NOMO-1 treated with DMSO at 0.1 percent for 48 hours (cell line): ENCODE measurements around the gene LRRFIP1.
"Not testable (repeated sequence)": the region's sequence is repeated elsewhere in the genome, so short reads cannot be mapped to it uniquely, and the experiment has no call there.

ENCODE experiments used
- DNase-seq: peaks from one replicate; lab custom pipeline; 2025; ENCODE audit not compliant: unreplicated experiment; lab: John Stamatoyannopoulos, UW

LRRFIP1 gene

DNA sequence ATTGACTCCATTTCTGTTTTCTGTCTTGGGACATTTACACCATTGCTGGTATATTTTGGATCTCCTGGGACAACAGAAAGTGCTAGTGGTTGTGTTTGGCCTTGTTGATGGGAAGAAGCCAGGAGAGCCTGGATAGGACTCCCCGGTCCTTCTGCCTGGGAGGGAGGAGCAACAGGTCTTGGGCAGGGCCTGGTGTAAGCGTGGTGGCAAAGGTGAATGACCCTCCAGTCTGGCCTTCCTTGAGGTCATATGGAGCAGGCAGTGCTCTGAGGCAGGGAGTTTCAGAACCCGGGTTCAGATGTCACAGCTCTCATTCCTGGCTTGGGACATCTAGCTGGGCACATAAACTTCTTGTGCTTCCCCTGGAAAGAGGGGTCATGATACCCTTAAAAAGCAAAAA lies 115.2 kb downstream of the LRRFIP1 start:
- no peak for DNase-seq

DNA sequence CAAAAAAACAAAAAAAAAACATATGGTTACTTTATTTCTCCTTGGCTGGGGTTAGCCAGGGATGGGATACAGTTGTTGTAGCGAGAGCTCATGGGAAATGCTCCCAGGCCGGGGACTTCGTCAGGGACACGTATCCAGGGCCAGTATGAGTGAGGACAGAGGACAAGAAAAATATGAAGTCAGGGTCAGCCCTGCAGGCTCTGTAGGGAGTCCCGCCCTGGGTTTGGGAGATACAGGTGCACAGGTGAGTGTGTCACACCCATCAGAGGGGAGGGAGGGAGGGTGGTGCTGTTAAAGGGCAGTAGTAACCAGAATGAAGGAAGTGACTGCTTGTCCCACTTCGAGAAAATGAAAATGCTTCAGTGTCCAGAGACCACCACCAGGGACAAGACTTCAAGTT lies 115.6 kb downstream of the LRRFIP1 start:
- no peak for DNase-seq

- no peak for DNase-seq
Observed at GRCh38 chr2:237743561-237744269, 116.3 kb downstream of the LRRFIP1 start.

GRCh38 chr2:237744270-237744612 lies 116.9 kb downstream of the LRRFIP1 start:
- DNase-seq, result no peak

DNA sequence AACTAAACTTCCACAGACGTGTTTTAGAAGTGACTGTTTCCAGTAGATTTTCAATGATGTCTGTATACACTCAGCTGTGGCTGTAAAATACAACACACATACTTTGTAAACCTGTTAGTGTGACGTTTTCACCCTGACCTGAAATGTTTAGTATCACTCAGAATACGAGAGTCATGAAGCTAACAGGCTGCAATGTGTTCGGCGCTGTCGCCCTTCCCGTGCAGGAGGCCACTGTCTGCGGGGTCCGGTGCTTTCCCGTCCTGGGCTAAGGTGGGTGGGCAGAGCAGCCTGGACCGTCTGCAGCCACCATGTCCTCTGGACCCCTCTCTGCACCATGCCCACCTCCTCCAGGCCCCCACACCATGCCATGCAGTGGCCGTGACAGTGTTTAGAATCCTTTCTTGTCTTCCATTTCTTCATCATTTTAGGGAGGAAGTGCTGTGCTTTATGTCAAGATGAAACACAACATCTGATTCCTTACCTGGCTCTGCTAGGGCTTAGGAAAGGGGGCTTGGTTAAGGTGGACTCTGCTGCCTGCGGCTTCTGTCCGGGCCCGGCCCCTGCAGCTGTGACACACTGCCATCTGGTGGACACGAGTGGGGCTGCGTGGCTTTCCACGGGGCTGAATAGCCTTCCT lies 117.3 kb downstream of the LRRFIP1 start:
- peak; percentile 32 for DNase-seq

GRCh38 chr2:237745250-237745613 lies 117.8 kb downstream of the LRRFIP1 start:
- no peak for DNase-seq

- DNase-seq, result no peak
Observed at GRCh38 chr2:237746302-237747080, 119.1 kb downstream of the LRRFIP1 start.

GRCh38 chr2:237747189-237747588 lies 119.8 kb downstream of the LRRFIP1 start:
- DNase-seq, result no peak

DNA sequence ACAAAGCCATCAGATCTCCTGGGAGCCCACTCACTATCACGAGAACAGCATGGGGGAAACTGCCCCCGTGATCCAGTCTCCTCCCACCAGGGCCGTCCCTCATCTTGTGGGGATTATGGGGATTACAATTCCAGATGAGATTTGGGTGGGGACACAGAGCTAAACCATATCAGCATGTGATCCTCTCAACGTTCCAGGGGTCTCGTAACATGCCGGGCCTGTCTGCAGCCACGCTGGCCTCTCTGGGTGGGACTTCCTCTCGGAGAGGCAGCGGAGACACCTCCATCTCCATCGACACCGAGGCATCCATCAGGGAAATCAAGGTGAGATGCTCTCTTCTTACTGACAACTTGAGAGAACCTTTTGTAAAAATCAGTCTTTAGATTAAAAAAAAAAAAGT lies 121.6 kb downstream of the LRRFIP1 start:
- DNase-seq, result no peak

GRCh38 chr2:237749961-237750360 lies 122.6 kb downstream of the LRRFIP1 start:
- no peak for DNase-seq

- not testable (repeated sequence) for DNase-seq
Observed at GRCh38 chr2:237750441-237750840, 123.1 kb downstream of the LRRFIP1 start.

- DNase-seq, result no peak
Observed at GRCh38 chr2:237752761-237753165, 125.4 kb downstream of the LRRFIP1 start.

GRCh38 chr2:237754182-237754581 lies 126.8 kb downstream of the LRRFIP1 start:
- DNase-seq, result no peak

DNA sequence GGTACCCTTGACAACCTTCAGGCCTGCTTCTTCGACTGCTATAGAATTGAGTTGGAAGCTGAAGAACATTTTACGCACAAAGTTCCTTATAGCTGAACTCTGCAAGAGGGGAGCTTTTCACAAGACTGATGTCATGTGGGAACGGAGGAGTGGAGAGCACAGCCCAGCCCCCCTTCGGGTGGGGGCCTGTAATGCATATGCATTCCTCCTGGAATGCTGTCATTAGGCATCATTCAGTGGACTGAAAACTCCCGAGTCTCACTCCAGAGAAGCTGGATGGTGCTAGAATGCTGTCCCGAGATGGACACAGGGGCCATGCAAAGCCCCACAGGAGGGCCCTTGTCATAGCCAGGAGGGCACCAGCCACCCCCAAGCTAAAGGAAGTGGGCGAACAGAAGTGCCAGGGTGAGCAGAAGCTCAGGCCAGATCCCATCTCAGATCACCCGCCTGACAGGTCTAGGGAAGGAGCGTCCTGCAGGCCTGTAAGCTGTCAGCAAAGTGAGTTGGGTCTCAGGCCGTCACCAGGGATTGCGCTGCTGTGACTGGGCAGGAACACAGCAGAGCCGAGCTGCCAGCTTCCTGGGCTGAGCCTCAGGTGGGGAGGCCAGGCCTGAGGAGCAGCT lies 127.3 kb downstream of the LRRFIP1 start:
- DNase-seq, result no peak

- DNase-seq, result no peak
Observed at GRCh38 chr2:237757616-237758015, 130.2 kb downstream of the LRRFIP1 start.

DNA sequence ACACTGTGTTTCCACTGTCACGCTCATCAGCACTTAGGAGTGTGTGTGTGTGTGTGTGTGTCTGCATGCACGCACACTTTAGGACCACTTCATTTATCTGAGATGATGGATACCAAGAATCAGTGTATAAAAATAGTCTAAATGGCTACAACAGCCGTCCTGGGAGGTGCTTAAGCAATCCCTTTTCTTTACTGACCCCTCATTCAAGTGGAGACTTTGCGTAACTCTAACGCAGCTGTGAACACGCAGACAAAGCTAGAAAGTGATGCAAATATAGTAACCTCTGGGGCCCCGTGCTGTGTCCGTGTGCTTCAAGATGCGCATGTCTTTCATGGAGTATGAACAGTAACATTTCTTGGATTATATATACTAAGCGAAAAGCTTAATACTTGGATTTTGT lies 130.8 kb downstream of the LRRFIP1 start:
- DNase-seq, result no peak

DNA sequence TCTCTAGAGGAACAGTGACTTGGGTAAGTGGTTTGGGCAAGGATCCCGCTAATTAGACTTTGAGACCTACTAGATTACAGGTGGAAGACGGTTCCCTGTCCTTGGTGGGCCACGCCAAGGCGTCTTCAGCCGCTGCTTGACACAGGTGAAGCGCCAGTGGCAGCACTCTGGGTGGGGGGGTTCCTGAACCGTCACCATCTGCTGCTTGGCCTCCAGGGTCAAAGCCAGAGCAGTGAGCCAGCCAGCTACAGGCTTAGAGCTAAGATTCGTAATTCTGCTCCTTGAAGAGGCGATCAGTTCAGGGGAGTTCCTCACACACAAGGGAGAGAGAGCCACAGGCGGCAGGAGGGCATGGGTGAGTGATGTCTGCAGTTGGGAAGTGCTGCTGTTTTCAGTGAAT lies 131.8 kb downstream of the LRRFIP1 start:
- no peak for DNase-seq

- DNase-seq, result no peak
Observed at GRCh38 chr2:237760506-237761502, 133.4 kb downstream of the LRRFIP1 start.

DNA sequence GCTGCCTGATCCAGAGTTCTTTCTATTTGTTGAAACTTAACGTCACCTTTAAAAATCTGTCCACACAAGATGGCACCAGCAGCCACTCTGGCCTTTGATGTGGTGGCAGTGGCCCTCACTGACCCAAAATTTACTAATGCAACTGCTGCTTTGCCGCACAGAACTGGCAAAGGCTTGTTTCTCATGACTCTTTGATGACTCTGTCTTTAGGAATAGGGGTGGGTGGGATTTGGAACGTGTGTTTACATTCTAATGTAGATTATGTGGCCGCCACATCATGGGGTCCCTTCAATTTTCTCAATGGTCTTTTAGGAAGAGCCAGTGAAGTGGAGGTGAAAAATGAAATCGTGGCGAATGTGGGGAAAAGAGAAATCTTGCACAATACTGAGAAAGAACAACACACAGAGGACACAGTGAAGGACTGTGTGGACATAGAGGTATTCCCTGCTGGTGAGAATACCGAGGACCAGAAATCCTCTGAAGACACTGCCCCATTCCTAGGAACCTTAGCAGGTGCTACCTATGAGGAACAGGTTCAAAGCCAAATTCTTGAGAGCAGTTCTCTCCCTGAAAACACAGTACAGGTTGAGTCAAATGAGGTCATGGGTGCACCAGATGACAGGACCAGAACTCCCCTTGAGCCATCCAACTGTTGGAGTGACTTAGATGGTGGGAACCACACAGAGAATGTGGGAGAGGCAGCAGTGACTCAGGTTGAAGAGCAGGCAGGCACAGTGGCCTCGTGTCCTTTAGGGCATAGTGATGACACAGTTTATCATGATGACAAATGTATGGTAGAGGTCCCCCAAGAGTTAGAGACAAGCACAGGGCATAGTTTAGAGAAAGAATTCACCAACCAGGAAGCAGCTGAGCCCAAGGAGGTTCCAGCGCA lies 135.2 kb downstream of the LRRFIP1 start:
- DNase-seq, result not testable (repeated sequence)

DNA sequence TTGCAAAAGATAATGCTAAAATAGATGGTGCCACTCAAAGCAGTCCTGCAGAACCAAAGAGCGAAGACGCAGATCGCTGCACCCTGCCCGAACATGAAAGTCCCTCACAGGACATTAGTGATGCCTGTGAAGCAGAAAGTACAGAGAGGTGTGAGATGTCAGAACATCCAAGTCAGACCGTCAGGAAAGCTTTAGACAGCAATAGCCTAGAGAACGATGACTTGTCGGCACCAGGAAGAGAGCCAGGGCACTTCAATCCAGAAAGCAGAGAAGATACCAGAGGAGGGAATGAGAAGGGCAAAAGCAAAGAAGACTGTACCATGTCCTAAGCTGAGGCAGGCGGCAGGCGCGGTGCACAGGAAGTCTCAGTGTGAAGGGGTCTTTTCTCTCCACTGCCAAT lies 136.4 kb downstream of the LRRFIP1 start:
- DNase-seq, result no peak
